Activated CD4-positive, alpha-beta T cell treated with anti-CD3 and anti-CD28 coated beads, Interleukin-2, Interleukin-6, amounts not matched to agents 100 ng/mL and 50 ng/mL, durations not matched to agents 16 hours and 8 hours (primary cell): ENCODE data around the gene NOXA1.

Source experiments
- DNase-seq: peaks from one replicate; pipeline ENCODE4 v3.0.0-alpha.2; 2020

The NOXA1 gene

GRCh38 chr9:137455359-137455991, 32.3 kb downstream of the NOXA1 start:
- no peak for DNase-seq

GRCh38 chr9:137456061-137456863, 33.1 kb downstream of the NOXA1 start:
- DNase-seq, result no peak

- DNase-seq, result no peak
Measured at GRCh38 chr9:137456864-137457405, 33.7 kb downstream of the NOXA1 start.

GRCh38 chr9:137457406-137458193, 34.4 kb downstream of the NOXA1 start:
- no peak for DNase-seq

GRCh38 chr9:137458194-137459151, 35.3 kb downstream of the NOXA1 start:
- DNase-seq, result no peak

- DNase-seq, result peak; percentile 96
Measured at GRCh38 chr9:137459152-137459600, 36.0 kb downstream of the NOXA1 start, which contains the start of gene NSMF. TSS of gene NSMF (minus strand) at chr9:137459334. CDS start at chr9:137459102, 232 bp downstream.

GRCh38 chr9:137459601-137460362, 36.6 kb downstream of the NOXA1 start:
- DNase-seq, result no peak

- DNase-seq, result no peak
Measured at GRCh38 chr9:137460363-137461315, 37.4 kb downstream of the NOXA1 start.

- DNase-seq, result no peak
Measured at GRCh38 chr9:137461316-137461662, 38.1 kb downstream of the NOXA1 start.

- peak; percentile 87 for DNase-seq
Measured at GRCh38 chr9:137461663-137462395, 38.6 kb downstream of the NOXA1 start.

- no peak for DNase-seq
Measured at GRCh38 chr9:137462396-137462985, 39.3 kb downstream of the NOXA1 start.

- DNase-seq, result no peak
Measured at GRCh38 chr9:137462986-137463930, 40.1 kb downstream of the NOXA1 start.

GRCh38 chr9:137463931-137464290, 40.7 kb downstream of the NOXA1 start:
- DNase-seq, result no peak

GRCh38 chr9:137464291-137464999, 41.3 kb downstream of the NOXA1 start:
- no peak for DNase-seq

- no peak for DNase-seq
Measured at GRCh38 chr9:137465000-137465719, 42.0 kb downstream of the NOXA1 start.

- DNase-seq, result no peak
Measured at GRCh38 chr9:137465720-137466388, 42.7 kb downstream of the NOXA1 start.
